ENCODE results near the gene RAB31. TPM values are rescaled to one million over a fixed set of nuclear protein-coding genes. Genes with fewer than 3 reads are reported as not detected.

The RAB31 gene
- total and polyA plus RNA-seq, 2 of the 13 experiments (the other 11 are each of a cell fraction or from before 2014, with no cell fraction given), result 1.1 to 1.7 TPM

- TF ChIP-seq ZNF335 (CRISPR knock-in tag; IDR thresholded peaks at IDR 0.05) (no peak), ADNP (CRISPR knock-in tag; IDR thresholded peaks at IDR 0.05) (no peak), ZXDC (CRISPR knock-in tag; IDR thresholded peaks at IDR 0.05) (no peak), NFKBIZ (CRISPR knock-in tag; IDR thresholded peaks at IDR 0.05) (no peak), DRAP1 (CRISPR knock-in tag; IDR thresholded peaks at IDR 0.05) (peak; percentile 39; the same call in 1 of the 2 replicates), NFATC3 (CRISPR knock-in tag; IDR thresholded peaks at IDR 0.05) (no peak), ELK4 (CRISPR knock-in tag; IDR thresholded peaks at IDR 0.05; ENCODE audit: borderline replicate concordance) (no peak), SP140L (CRISPR knock-in tag; IDR thresholded peaks at IDR 0.05; ENCODE audit: borderline replicate concordance) (no peak), ZNF609 (CRISPR knock-in tag; IDR thresholded peaks at IDR 0.05; ENCODE audit: borderline replicate concordance) (peak; percentile 39; the same call in 1 of the 2 replicates), ZNF512B (CRISPR knock-in tag; IDR thresholded peaks at IDR 0.05; ENCODE audit: borderline replicate concordance) (no peak), HOXA7 (CRISPR knock-in tag; IDR thresholded peaks at IDR 0.05) (no peak), GATA4 (IDR thresholded peaks at IDR 0.05; ENCODE audit: borderline replicate concordance, low read depth) (no peak)
These were observed 100.5 kb downstream of the RAB31 start (continued) for GRCh38 chr18:9808295-9809241.
